Erythroblast (primary cell): ENCODE data around the gene SCN1B.
"Not testable (repeated sequence)": the region's sequence is repeated elsewhere in the genome, so short reads cannot be mapped to it uniquely, and the experiment has no call there.

Source experiments
- DNase-seq, 2 experiments: peaks; one replicate each; lab custom pipeline; 2025; lab: John Stamatoyannopoulos, UW
- GATA1 ChIP-seq: IDR thresholded peaks from 2 replicates; pipeline ENCODE4 v1.6.1; 2011; ENCODE audit warnings: low read depth, mild to moderate bottlenecking, control low read depth, low read length, moderate library complexity
- POLR2A ChIP-seq: IDR thresholded peaks from 2 replicates; pipeline ENCODE4 v1.6.1; 2011; ENCODE audit warnings: mild to moderate bottlenecking, low read length

Gene SCN1B

GRCh38 chr19:35021016-35021415 lies 9.3 kb upstream of the SCN1B start:
- TF ChIP-seq POLR2A (no peak), GATA1 (no peak)
- DNase-seq, result no peak

- no peak for DNase-seq
- TF ChIP-seq GATA1 (no peak), POLR2A (no peak)
Observed at GRCh38 chr19:35021596-35021995, 8.7 kb upstream of the SCN1B start.

- DNase-seq, result no peak
- TF ChIP-seq GATA1, result no peak
- no peak for TF ChIP-seq POLR2A
Observed at GRCh38 chr19:35022460-35022859, 7.8 kb upstream of the SCN1B start.

GRCh38 chr19:35023428-35023827 lies 6.8 kb upstream of the SCN1B start:
- TF ChIP-seq GATA1 (no peak), POLR2A (no peak)
- no peak for DNase-seq

GRCh38 chr19:35024095-35024494 lies 6.2 kb upstream of the SCN1B start:
- TF ChIP-seq POLR2A, result no peak
- TF ChIP-seq GATA1, result no peak
- no peak for DNase-seq

GRCh38 chr19:35025969-35026368 lies 4.3 kb upstream of the SCN1B start:
- no peak for DNase-seq
- TF ChIP-seq POLR2A, result no peak

- TF ChIP-seq GATA1 (no peak), POLR2A (no peak)
- no peak for DNase-seq
Observed at GRCh38 chr19:35026418-35026817, 3.9 kb upstream of the SCN1B start.

- no peak for TF ChIP-seq POLR2A
- TF ChIP-seq GATA1, result no peak
- DNase-seq, result no peak
Observed at GRCh38 chr19:35027009-35027408, 3.3 kb upstream of the SCN1B start.

- TF ChIP-seq GATA1, result no peak
- TF ChIP-seq POLR2A, result no peak
- DNase-seq, result no peak
Observed at GRCh38 chr19:35027851-35028599, 2.2 kb upstream of the SCN1B start.

GRCh38 chr19:35028600-35028885 lies 1.7 kb upstream of the SCN1B start:
- not testable (repeated sequence) for DNase-seq

GRCh38 chr19:35029275-35029736 lies 964 bp upstream of the SCN1B start:
- DNase-seq, result not testable (repeated sequence)

- DNase-seq, result no peak
Observed at GRCh38 chr19:35029737-35030256, 473 bp upstream of the SCN1B start.

GRCh38 chr19:35031072-35031881 lies 1.0 kb downstream of the SCN1B start:
- TF ChIP-seq GATA1, result no peak
- no peak for TF ChIP-seq POLR2A
- DNase-seq, result no peak

More at GRCh38 chr19:35029737-35030256, 473 bp upstream of the SCN1B start:
- TF ChIP-seq GATA1, result no peak
- TF ChIP-seq POLR2A, result no peak

GRCh38 chr19:35032356-35032865 lies 2.1 kb downstream of the SCN1B start:
- no peak for DNase-seq
- TF ChIP-seq POLR2A (no peak), GATA1 (no peak)
